GM12878 (cell line): ENCODE data around the gene POLD1. TPM values are rescaled to one million over a fixed set of nuclear protein-coding genes. Genes with fewer than 3 reads are reported as not detected.

ENCODE experiments used
- ATAC-seq: fragments of 200-7000 bp; cut with Tn5 transposase; 3 replicates; pipeline ENCODE4 v1.9.1; 2020; ENCODE audit warnings: mild to moderate bottlenecking, moderate library complexity
- BruUV-seq: library from RNA; stranded (reverse); fragments of 400-500 nt; replicated peaks from 2 replicates; lab custom pipeline; 2021; lab: Mats Ljungman, UMichigan
- CTCF ChIA-PET: fragments of 300-600 bp; sonication (Branson Sonifier 250); formaldehyde crosslinking; extraction: SDS; loops from one replicate; lab custom pipeline; 2021; ENCODE audit warnings: inconsistent platforms; lab: Yijun Ruan, JAX
- POLR2A ChIA-PET: fragments of 350-600 bp; formaldehyde crosslinking; extraction: SDS; loops from one replicate; lab custom pipeline; 2021; ENCODE audit warnings: inconsistent platforms; lab: Charles Lee
- RAD21 ChIA-PET: fragments of 300-600 bp; sonication (Branson Sonifier 250); formaldehyde crosslinking; loops from one replicate; lab custom pipeline; 2023; ENCODE audit warnings: antibody characterized with exemption; ENCODE audit not compliant: unreplicated experiment; lab: Charles Lee
- SMC1A ChIA-PET: fragments of 300-600 bp; sonication (Branson Sonifier 250); formaldehyde crosslinking; loops from one replicate; lab custom pipeline; 2023; ENCODE audit not compliant: unreplicated experiment, uncharacterized antibody; lab: Charles Lee
- DNase-seq: peaks from one replicate; pipeline ENCODE4 v3.0.0-alpha.2; 2011; ENCODE audit warnings: low read depth, low spot score
- FAIRE-seq: peaks from 3 replicates; lab custom pipeline; 2011; peaks lifted over from hg19 to GRCh38; lab: Jason Lieb, UNC
- H2AFZ ChIP-seq: 2 replicates; pipeline ENCODE4 v1.6.0; 2011; ENCODE audit warnings: low read depth, low read length, control low read depth; ENCODE audit not compliant: control insufficient read depth
- H3K27ac ChIP-seq: 2 replicates; pipeline ENCODE4 v1.5.1; 2011; ENCODE audit warnings: control low read depth; ENCODE audit not compliant: control insufficient read depth, insufficient read depth
- H3K27me3 ChIP-seq, 2 experiments: replicated peaks in 1 of 2; 2 replicates each; pipeline versions ENCODE4 v1.6.0 to v1.6.1; 2011; ENCODE audit warnings: low read length in 1 of 2; ENCODE audit not compliant: control insufficient read depth in 2 of 2, insufficient read depth in 2 of 2
- H3K36me3 ChIP-seq, 2 experiments: 2 replicates each; pipeline ENCODE4 v1.5.1; 2011; ENCODE audit warnings: low read length in 1 of 2; ENCODE audit not compliant: control insufficient read depth in 2 of 2, insufficient read depth in 2 of 2
- H3K4me1 ChIP-seq: 2 replicates; pipeline ENCODE4 v1.6.1; 2011; ENCODE audit warnings: mild to moderate bottlenecking, low read length, moderate library complexity, mixed read lengths; ENCODE audit not compliant: control insufficient read depth, insufficient read depth
- H3K4me2 ChIP-seq: 2 replicates; pipeline ENCODE4 v1.6.0; 2011; ENCODE audit warnings: control low read depth; ENCODE audit not compliant: control insufficient read depth, insufficient read depth
- H3K4me3 ChIP-seq: fragments of 200-600 bp; sonication (generic); 2 replicates; pipeline ENCODE4 v1.5.1; 2016
- H3K79me2 ChIP-seq: 2 replicates; pipeline ENCODE4 v1.6.0; 2011; ENCODE audit warnings: low read length; ENCODE audit not compliant: control insufficient read depth, insufficient read depth
- H3K9ac ChIP-seq: 2 replicates; pipeline ENCODE4 v1.8.0; 2011; ENCODE audit warnings: low read length, control low read depth, mixed read lengths; ENCODE audit not compliant: control insufficient read depth, insufficient read depth
- H3K9me3 ChIP-seq: replicated peaks from 3 replicates; pipeline ENCODE4 v1.5.1; 2011; ENCODE audit warnings: mild to moderate bottlenecking, low read length; ENCODE audit not compliant: control insufficient read depth, insufficient read depth
- H4K20me1 ChIP-seq: 2 replicates; pipeline ENCODE4 v1.6.0; 2011; ENCODE audit not compliant: control insufficient read depth, insufficient read depth
- CBFB ChIP-seq: IDR thresholded peaks from 2 replicates; pipeline ENCODE4 v1.6.1; 2016; ENCODE audit warnings: antibody characterized with exemption, low read depth
- DPF2 ChIP-seq: fragments of 450-650 bp; IDR thresholded peaks from 2 replicates; pipeline ENCODE4 v1.6.1; 2017; ENCODE audit warnings: mild to moderate bottlenecking
- E2F4 ChIP-seq: IDR thresholded peaks from 2 replicates; pipeline ENCODE4 v1.6.1; 2012; ENCODE audit warnings: low read depth, low read length, improper control_type of control experiment
- NRF1 ChIP-seq: conservative IDR thresholded peaks from 2 replicates; pipeline ENCODE4 v1.6.1; 2011; ENCODE audit warnings: mild to moderate bottlenecking, low read depth, low read length, improper control_type of control experiment
- PML ChIP-seq: IDR thresholded peaks from 2 replicates; pipeline ENCODE4 v1.6.1; 2012; ENCODE audit warnings: low read length, inconsistent platforms
- POLR2A ChIP-seq: IDR thresholded peaks from 2 replicates; pipeline ENCODE4 v1.6.1; 2011; ENCODE audit warnings: low read depth, mild to moderate bottlenecking, low read length
- RB1 ChIP-seq: fragments of 450-650 bp; formaldehyde crosslinking; IDR thresholded peaks from 2 replicates; pipeline ENCODE4 v1.6.1; 2017; ENCODE audit warnings: mild to moderate bottlenecking, borderline replicate concordance
- WGBS: methylation state at CpG from one replicate; pipeline ENCODE4 v1.1.6; 2016; ENCODE audit warnings: low lambda C conversion rate; ENCODE audit not compliant: insufficient replicate concordance, insufficient coverage; ENCODE audit errors: missing lambda C conversion rate; 5-methylcytosine and 5-hydroxymethylcytosine counted together
- in situ Hi-C: fragments of 300-500 bp; cut with MboI; formaldehyde crosslinking; loops from 9 replicates; pipeline ENCODE4 v1.14.3; 2018; ENCODE audit warnings: mixed read lengths
- intact Hi-C: fragments of 100-400 bp; cut with micrococcal nuclease; formaldehyde crosslinking; loops from one replicate; pipeline ENCODE4 v1.14.2; 2022; ENCODE audit not compliant: unreplicated experiment
- polyA plus RNA-seq, 11 experiments: library from polyadenylated mRNA; depleted of rRNA in 4 of 11; unstranded in 6 of 11; stranded (reverse) in 5 of 11; fragments of >200 nt; fragmentation: Nextera tagmentation in 4 of 11; fragmentation: Illumina TruSeq in 1 of 11; extraction: Ambion mirVana in 4 of 11; extraction: Trizol in 1 of 11; gene quantifications; 1 replicate in 1 of 11; 2 replicates in 10 of 11; pipeline versions ENCODE4 v1.2.1 to v1.2.3, GENCODE V29; 2011 to 2016; ENCODE audit warnings: inconsistent platforms in 2 of 11, missing spikeins in 2 of 11, low read depth in 1 of 11
- total RNA-seq, 4 experiments: library from RNA; depleted of rRNA in 3 of 4; stranded (reverse); fragments of >200 nt in 3 of 4; fragmentation: Illumina TruSeq in 1 of 4; extraction: Trizol in 1 of 4; gene quantifications; 2 replicates each; pipeline versions ENCODE4 v1.2.1 to v1.2.3, GENCODE V29; 2013 to 2021

POLD1 gene
- total and polyA plus RNA-seq, 10 of the 15 experiments (the other 5 are each of a cell fraction or from before 2014, with no cell fraction given): 0.76 to 165 (median 63.4) TPM

DNA sequence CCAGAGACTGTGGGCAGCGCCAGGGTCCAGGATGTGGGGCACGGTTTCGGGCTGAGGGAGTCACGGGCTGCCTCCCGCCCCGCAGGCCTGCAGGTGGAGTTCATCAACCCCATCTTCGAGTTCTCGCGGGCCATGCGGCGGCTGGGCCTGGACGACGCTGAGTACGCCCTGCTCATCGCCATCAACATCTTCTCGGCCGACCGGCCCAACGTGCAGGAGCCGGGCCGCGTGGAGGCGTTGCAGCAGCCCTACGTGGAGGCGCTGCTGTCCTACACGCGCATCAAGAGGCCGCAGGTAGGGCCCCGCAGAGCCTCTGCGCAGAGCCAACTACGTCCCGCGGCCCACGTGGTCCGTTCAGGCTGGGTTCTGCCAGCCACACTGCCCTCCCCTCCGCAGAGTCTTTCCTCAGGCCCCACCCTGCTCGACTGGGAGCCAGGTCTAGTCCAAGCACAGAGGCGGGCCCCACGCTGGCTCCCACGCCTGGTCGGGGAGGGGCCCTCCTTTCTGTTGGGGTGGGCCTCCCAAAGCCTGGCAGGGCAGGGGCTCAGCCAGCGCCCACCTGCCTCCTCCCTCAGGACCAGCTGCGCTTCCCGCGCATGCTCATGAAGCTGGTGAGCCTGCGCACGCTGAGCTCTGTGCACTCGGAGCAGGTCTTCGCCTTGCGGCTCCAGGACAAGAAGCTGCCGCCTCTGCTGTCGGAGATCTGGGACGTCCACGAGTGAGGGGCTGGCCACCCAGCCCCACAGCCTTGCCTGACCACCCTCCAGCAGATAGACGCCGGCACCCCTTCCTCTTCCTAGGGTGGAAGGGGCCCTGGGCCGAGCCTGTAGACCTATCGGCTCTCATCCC lies 2.0 kb upstream of the POLD1 start:
- Histone ChIP-seq H3K79me2 (peaks cover 23% of the 10 kb centered on the region), H3K4me3 (no peak overlapping the region), H4K20me1 (no peaks in the 10 kb centered on the region), H3K36me3 (peaks cover 8 to 19% of the 10 kb centered on the region in 2 experiments; a peak in 3 of 4 replicates), H3K4me1 (peaks cover 6% of the 10 kb centered on the region; the same call in 1 of the 2 replicates), H3K27me3 (no peaks in the 10 kb centered on the region), H3K4me2 (no peak overlapping the region), H3K27ac (no peak overlapping the region), H3K9me3 (no peaks in the 10 kb centered on the region), H2AFZ (no peak overlapping the region), H3K9ac (no peak overlapping the region)
- FAIRE-seq (no peak), DNase-seq (no peak), ATAC-seq (no peak)
- TF ChIP-seq POLR2A: peak; percentile 47
- no peak for TF ChIP-seq NRF1
- 96% methylated on average over 58 of the region's 58 CpGs for WGBS
- ChIA-PET CTCF (no interaction called here), POLR2A (no interaction called here), SMC1A (no interaction called here), RAD21 (no interaction called here)
- no TSS peak for BruUV-seq
- intact Hi-C loops: no loop called here
- in situ Hi-C loops: no loop called here

DNA sequence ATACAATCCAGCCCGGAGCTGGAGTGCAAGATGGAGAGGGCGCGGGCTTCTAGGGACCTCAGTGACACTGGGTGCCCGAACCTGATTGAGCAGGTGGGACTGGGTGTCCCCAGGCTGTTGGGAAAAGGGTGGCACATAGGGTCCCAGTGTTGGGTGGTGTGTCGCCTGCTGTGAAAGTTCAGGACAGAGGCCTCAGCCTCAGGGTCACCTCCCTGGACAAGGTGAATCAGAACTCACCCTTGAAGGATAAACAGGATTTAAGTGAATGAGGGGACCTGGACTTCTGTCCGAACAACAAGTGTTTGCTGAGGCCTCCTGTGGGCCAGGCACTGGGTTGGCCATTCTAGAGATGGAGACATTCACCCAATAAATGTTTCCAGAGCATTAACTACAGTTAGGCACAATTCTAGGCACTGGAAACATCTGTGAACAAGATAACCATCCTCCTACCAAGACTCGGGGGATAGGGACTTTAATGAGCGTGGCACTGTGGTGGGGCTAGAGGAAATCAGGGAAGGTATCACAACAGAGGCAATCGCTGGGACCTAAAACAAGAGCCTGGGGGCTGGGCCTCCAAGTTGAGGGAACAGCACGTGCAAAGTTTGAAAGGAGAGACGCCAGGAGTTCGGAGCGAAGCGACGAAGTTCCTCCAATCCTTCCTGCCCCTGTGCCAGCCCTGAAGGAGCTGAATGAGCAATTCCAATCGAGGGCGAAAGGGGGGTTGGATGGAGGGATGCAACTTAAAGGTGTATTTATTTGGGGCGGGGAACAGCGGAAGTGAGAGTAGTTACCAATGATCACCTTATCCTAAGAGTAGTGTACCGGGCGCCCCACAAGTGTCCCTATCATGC lies 921 bp upstream of the POLD1 start:
- peaks cover 24% of the 10 kb centered on the region for H3K79me2 ChIP-seq
- H3K4me3 ChIP-seq: peak overlapping the region; percentile 69
- in situ Hi-C loops: no loop called here
- CTCF ChIA-PET: interaction anchor here (0.8 to 1.1 kb wide), 3 partner anchors 21 to 95 kb away, joined by 3 to 6 read pairs (median 3); no protein-coding TSS in a partner anchor
- intact Hi-C loops: no loop called here
- H3K4me1 ChIP-seq: peaks cover 3% of the 10 kb centered on the region; the same call in 1 of the 2 replicates
- RAD21 ChIA-PET: interaction anchor here (0.9 to 1.9 kb wide), 6 partner anchors 19 to 401 kb away, joined by 3 to 8 read pairs (median 4); partner anchors contain the start of gene SPIB
- peak overlapping the region; percentile 76 for H3K4me2 ChIP-seq
- H3K27me3 ChIP-seq: no peaks in the 10 kb centered on the region
- peaks cover 12 to 23% of the 10 kb centered on the region in 2 experiments; a peak in 3 of 4 replicates for H3K36me3 ChIP-seq
- FAIRE-seq (no peak), DNase-seq (no peak), ATAC-seq (peak; percentile 43)
- POLR2A ChIA-PET: interaction anchor here (0.6 to 1.9 kb wide), 6 partner anchors 7 to 78 kb away, joined by 3 to 9 read pairs (median 5); partner anchors contain the start of genes NR1H2 and SPIB
- SMC1A ChIA-PET: interaction anchor here (0.9 to 1.9 kb wide), 6 partner anchors 14 to 538 kb away, joined by 3 to 7 read pairs (median 4); no protein-coding TSS in a partner anchor
- H3K9me3 ChIP-seq: no peaks in the 10 kb centered on the region
- peak overlapping the region; percentile 51 for H3K27ac ChIP-seq
- 62% methylated on average over 21 of the region's 21 CpGs for WGBS
- no peak for TF ChIP-seq E2F4
- peak; percentile 59; the same call in 1 of the 2 replicates for TF ChIP-seq PML
- TF ChIP-seq CBFB: 0 out of 2 replicates have a peak, but pooled peaks have one; percentile 9
- TF ChIP-seq DPF2: no peak
- TF ChIP-seq RB1: no peak
- peak overlapping the region; percentile 66 for H2AFZ ChIP-seq
- peak overlapping the region; percentile 60 for H3K9ac ChIP-seq
- no peaks in the 10 kb centered on the region for H4K20me1 ChIP-seq
- BruUV-seq: no TSS peak
